Measurements from ENCODE around the gene EIF4A3.
A peak's percentile ranks its signal among the peaks of the same experiment; 100 is the strongest.

The EIF4A3 gene

DNA sequence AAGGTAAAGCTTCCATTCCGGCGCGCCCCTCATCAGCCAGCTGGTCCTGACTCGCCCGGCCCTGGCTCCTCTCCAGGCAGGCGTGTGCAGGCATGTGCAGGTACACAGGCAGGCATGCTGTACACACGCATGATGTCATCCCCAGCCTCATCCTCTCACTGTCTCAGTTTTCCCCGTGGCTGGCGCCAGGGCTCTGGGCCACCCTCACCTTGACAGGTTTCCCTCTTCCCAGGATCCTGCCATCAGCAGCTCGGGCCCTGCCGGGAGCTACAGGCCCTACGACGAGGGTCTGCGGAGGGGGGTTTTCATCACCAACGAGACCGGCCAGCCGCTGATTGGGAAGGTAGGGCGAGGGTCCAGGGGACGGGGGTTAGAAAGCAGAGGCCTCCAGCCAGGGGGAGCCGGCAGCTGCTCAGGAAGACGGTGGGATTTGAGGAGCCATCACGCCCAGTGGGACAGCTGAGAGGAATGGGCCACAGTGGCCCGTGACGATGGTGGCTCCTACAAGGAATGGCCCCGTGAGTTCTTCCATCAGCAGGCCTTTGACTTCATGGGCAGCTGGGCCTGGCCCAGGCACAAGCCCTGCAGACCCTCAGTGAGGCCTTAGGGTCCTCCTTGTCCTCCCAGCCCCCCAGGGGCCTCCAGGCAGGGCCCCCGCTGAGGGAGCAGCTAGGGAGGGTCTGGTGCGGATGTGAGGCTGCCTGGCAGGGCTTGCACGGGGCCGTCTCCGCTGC is 37.0 kb downstream of the EIF4A3 start:
- TF ChIP-seq Cebpa-rat (IDR thresholded peaks at IDR 0.05): no peak

DNA sequence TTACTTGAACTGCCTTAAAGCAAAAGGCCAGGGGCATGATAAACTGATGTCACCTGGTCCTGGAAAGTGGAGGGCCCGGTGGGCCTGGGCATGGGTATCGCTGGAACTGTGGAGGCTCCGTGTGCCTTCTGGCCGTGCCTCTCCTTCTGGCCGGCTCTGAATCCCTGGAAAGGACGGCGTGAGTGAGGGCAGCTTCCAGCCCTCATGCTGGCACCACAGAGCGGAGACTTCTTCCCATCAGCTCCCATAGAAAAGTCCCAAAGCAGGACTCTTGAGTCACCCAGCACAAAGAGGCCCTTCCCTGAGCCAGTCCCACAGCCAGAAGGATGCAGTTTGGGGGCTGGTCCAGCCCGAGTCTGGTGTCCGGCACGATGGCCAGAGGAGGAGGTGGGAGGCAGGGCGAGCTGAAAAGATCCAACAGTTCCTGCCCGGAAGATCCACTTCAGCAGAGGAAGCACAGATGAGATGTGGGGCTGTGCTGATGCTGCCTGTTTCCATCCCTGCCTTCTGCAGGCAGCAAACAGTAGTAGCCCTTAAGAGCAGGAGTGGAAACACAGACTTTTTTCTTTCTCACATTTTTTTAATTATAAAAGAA is 37.8 kb downstream of the EIF4A3 start:
- Histone ChIP-seq H3K9ac (no peak overlapping the region), H3K27ac (no peak overlapping the region), H3K27me3 (peaks cover 0 to 8% (median 0%) of the 10 kb centered on the region in 11 experiments; a peak in 1 of 22 replicates), H3K4me2 (no peak overlapping the region), H4K20me1 (peaks cover 0 to 61% (median 19%) of the 10 kb centered on the region in 11 experiments; a peak in 15 of 22 replicates), H3K4me3 (no peak overlapping the region), H3K4me1 (peaks cover 18 to 41% (median 26%) of the 10 kb centered on the region in 10 experiments), H3K36me3 (peaks cover 0 to 96% (median 0%) of the 10 kb centered on the region in 11 experiments; a peak in 6 of 22 replicates), H3K9me3 (replicated peaks in 1 of 11) (peaks cover 0 to 2% (median 0%) of the 10 kb centered on the region in 11 experiments; a peak in 3 of 22 replicates)
- no peak for TF ChIP-seq Cebpa-rat (IDR thresholded peaks at IDR 0.05)

More for the DNA sequence above, 37.0 kb downstream of the EIF4A3 start:
- no peak overlapping the region for H3K9ac ChIP-seq
- H3K4me1 ChIP-seq: peaks cover 15 to 47% (median 25%) of the 10 kb centered on the region in 10 experiments
- peaks cover 0 to 8% (median 0%) of the 10 kb centered on the region in 11 experiments; a peak in 2 of 22 replicates for H3K27me3 ChIP-seq
- H3K36me3 ChIP-seq: peaks cover 0 to 96% (median 0%) of the 10 kb centered on the region in 11 experiments; a peak in 6 of 22 replicates
- no peak overlapping the region for H3K4me3 ChIP-seq
- H3K27ac ChIP-seq: no peak overlapping the region
- peaks cover 2 to 9% (median 3%) of the 10 kb centered on the region in 11 experiments; a peak in 21 of 22 replicates for H3K9me3 ChIP-seq (replicated peaks in 1 of 11)
- H3K4me2 ChIP-seq: no peak overlapping the region
- peaks cover 0 to 54% (median 19%) of the 10 kb centered on the region in 11 experiments; a peak in 14 of 22 replicates for H4K20me1 ChIP-seq

DNA sequence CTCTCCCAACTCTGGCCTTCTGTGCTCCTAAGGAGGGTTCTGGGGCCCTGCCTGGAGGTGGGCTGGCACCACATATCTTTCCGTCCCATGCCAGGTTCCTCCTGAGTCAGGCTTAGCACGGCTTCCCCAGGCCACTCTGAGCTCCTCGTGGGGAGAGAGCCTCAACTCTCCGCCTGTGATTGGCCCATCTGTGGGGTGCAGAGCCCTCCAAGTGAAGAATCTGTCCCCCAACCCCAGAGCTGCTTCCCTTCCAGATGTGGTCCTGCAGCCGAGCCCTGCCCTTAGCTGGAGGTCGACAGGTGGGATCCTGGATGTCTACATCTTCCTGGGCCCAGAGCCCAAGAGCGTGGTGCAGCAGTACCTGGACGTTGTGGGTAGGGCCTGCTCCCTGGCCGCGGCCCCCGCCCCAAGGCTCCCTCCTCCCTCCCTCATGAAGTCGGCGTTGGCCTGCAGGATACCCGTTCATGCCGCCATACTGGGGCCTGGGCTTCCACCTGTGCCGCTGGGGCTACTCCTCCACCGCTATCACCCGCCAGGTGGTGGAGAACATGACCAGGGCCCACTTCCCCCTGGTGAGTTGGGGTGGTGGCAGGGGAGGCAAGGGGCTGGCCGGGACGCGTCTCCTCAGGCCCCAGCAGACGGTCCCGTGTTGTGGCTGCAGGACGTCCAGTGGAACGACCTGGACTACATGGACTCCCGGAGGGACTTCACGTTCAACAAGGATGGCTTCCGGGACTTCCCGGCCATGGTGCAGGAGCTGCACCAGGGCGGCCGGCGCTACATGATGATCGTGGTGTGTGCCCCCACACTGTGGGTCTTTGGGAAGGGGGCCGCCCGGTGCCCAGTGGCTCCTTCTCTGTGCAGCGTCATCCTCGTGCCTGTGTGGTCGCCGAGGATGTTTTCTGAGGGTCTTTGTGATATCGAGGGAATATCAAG is 38.6 kb downstream of the EIF4A3 start:
- peaks cover 16 to 33% (median 24%) of the 10 kb centered on the region in 10 experiments for H3K4me1 ChIP-seq
- H3K36me3 ChIP-seq: peaks cover 0 to 95% (median 0%) of the 10 kb centered on the region in 11 experiments; a peak in 6 of 22 replicates
- peaks cover 0 to 8% (median 0%) of the 10 kb centered on the region in 11 experiments; a peak in 1 of 22 replicates for H3K27me3 ChIP-seq
- no peak overlapping the region for H3K4me2 ChIP-seq
- no peak overlapping the region for H3K4me3 ChIP-seq
- no peak overlapping the region for H3K27ac ChIP-seq
- TF ChIP-seq Cebpa-rat (IDR thresholded peaks at IDR 0.05): no peak
- no peaks in the 10 kb centered on the region for H3K9me3 ChIP-seq (replicated peaks in 1 of 11)
- peaks cover 0 to 70% (median 19%) of the 10 kb centered on the region in 11 experiments; a peak in 15 of 22 replicates for H4K20me1 ChIP-seq
- H3K9ac ChIP-seq: no peak overlapping the region

DNA sequence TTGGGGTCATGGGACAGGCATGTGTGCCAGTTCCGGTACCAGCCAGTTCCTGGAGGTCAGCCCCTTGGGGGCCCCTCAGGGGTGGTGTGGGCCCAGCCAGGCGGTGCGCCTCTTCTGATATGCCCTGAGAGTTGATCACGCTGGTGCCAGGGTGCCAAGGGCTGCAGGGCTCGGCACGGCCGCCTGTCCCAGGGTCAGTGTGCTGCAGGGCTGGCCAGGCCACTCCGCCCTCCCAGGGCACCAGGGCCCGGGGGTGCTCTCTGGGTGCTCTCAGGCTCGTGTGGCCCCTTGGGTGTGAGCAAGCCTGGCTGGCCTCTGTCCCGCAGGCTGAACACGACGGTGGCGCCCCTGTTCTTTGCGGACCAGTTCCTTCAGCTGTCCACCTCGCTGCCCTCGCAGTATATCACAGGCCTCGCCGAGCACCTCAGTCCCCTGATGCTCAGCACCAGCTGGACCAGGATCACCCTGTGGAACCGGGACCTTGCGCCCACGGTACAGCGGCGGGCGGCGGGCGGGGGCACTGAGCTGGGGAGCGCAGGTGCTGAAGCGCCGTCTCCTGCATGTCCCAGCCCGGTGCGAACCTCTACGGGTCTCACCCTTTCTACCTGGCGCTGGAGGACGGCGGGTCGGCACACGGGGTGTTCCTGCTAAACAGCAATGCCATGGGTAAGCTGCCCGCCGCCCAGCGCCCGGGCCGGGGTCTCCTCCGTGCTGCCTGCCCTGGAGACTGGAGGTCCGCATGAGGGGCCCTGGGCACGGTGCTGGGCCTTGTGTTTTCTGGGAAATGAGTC is 39.5 kb downstream of the EIF4A3 start:
- Histone ChIP-seq H3K4me1 (peaks cover 13 to 32% (median 25%) of the 10 kb centered on the region in 10 experiments), H3K36me3 (peaks cover 0 to 89% (median 0%) of the 10 kb centered on the region in 11 experiments; a peak in 6 of 22 replicates), H4K20me1 (peaks cover 0 to 77% (median 10%) of the 10 kb centered on the region in 11 experiments; a peak in 15 of 22 replicates), H3K9ac (no peak overlapping the region), H3K4me2 (no peak overlapping the region), H3K4me3 (no peak overlapping the region), H3K9me3 (replicated peaks in 1 of 11) (no peaks in the 10 kb centered on the region), H3K27ac (no peak overlapping the region), H3K27me3 (0 out of 22 replicates have a peak, but pooled peaks cover 0 to 2% (median 0%) of the 10 kb centered on the region in 11 experiments)
- no peak for TF ChIP-seq Cebpa-rat (IDR thresholded peaks at IDR 0.05)

DNA sequence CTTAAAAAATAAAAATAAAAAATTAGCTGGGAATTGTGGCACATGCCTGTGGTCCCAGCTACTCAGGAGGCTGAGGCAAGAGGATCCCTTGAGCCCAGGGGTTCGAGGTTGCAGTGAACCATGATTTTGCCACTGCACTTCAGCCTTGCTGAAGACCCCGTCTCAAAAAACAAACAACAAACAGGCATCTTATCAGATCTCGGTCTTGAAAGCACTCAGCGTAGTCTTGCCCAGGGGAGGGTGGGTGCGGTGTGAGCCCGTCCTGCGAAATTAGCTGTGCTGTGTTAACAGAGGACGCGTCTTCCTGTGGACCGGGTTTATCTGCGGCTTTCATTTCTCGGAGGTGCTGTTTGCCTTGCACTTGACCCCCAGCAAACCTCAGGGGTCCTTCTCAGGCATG is 40.2 kb downstream of the EIF4A3 start:
- no peak overlapping the region for H3K9ac ChIP-seq
- peaks cover 0 to 75% (median 6%) of the 10 kb centered on the region in 11 experiments; a peak in 11 of 22 replicates for H4K20me1 ChIP-seq
- peaks cover 12 to 32% (median 24%) of the 10 kb centered on the region in 10 experiments for H3K4me1 ChIP-seq
- no peak overlapping the region for H3K27ac ChIP-seq
- H3K27me3 ChIP-seq: no peaks in the 10 kb centered on the region
- no peak overlapping the region for H3K4me3 ChIP-seq
- H3K36me3 ChIP-seq: peaks cover 0 to 82% (median 0%) of the 10 kb centered on the region in 11 experiments; a peak in 6 of 22 replicates
- H3K4me2 ChIP-seq: no peak overlapping the region; a peak in 1 of 22 replicates
- no peak for TF ChIP-seq Cebpa-rat (IDR thresholded peaks at IDR 0.05)
- H3K9me3 ChIP-seq (replicated peaks in 1 of 11): no peaks in the 10 kb centered on the region

DNA sequence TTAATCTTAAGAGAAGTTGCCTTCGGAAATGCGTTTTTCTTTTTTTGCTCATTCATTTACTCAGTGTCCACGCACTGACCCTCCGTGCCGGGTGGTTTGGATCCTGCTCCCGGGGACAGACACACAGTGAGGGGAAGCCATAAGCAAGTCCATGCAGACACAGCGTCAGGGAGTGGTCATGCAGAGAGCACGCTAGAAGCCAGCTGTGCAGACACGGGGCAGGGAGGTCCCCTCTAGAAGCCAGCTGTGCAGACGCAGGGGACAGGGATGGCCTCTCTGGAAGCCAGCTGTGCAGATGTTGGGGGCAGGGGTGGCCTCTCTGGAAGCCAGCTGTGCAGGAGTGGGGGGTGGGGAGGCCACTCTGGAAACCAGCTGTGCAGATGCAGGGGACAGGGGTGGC is 40.8 kb downstream of the EIF4A3 start:
- Histone ChIP-seq H3K9ac (no peak overlapping the region), H3K4me1 (peaks cover 12 to 28% (median 24%) of the 10 kb centered on the region in 10 experiments), H3K4me3 (no peak overlapping the region), H4K20me1 (peaks cover 0 to 75% (median 4%) of the 10 kb centered on the region in 11 experiments; a peak in 7 of 22 replicates), H3K36me3 (peaks cover 0 to 79% (median 0%) of the 10 kb centered on the region in 11 experiments; a peak in 6 of 22 replicates), H3K9me3 (replicated peaks in 1 of 11) (no peaks in the 10 kb centered on the region), H3K27ac (no peak overlapping the region), H3K27me3 (no peaks in the 10 kb centered on the region), H3K4me2 (peak overlapping the region in 4 of 11 experiments; percentile 7 to 18 (median 11); a peak in 1 of 22 replicates)
- TF ChIP-seq Cebpa-rat (IDR thresholded peaks at IDR 0.05): no peak

DNA sequence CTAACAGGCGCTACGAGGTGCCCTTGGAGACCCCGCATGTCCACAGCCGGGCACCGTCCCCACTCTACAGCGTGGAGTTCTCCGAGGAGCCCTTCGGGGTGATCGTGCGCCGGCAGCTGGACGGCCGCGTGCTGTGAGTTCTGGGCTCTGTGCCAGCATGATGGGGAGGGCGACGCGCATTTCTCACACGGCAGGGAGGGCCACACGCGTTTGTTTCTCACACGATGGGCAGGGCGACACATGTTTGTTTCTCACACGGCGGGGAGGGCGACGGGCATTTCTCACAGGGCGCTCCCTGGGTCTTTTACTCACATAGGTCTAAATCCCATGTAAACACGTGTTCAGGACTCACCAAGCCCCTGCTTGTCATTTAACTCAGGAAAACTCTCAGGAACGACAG is 41.2 kb downstream of the EIF4A3 start:
- Histone ChIP-seq H3K4me3 (no peak overlapping the region), H3K36me3 (peaks cover 0 to 74% (median 0%) of the 10 kb centered on the region in 11 experiments; a peak in 6 of 22 replicates), H4K20me1 (peaks cover 0 to 75% (median 4%) of the 10 kb centered on the region in 11 experiments; a peak in 7 of 22 replicates), H3K27me3 (no peaks in the 10 kb centered on the region), H3K27ac (no peak overlapping the region), H3K4me1 (peaks cover 14 to 30% (median 27%) of the 10 kb centered on the region in 10 experiments), H3K9me3 (replicated peaks in 1 of 11) (no peaks in the 10 kb centered on the region), H3K9ac (no peak overlapping the region), H3K4me2 (peak overlapping the region in 4 of 11 experiments; percentile 7 to 18 (median 11); a peak in 1 of 22 replicates)
- TF ChIP-seq Cebpa-rat (IDR thresholded peaks at IDR 0.05): no peak
